HepG2 (cell line): Measurements from ENCODE around the gene ZBED5. TPM values are rescaled to one million over a fixed set of nuclear protein-coding genes. Genes with fewer than 3 reads are reported as not detected.
A peak's percentile ranks its signal among the peaks of the same experiment; 100 is the strongest.

ENCODE experiments used
- CHD4 ChIP-seq: fragments of 200-600 bp; sonication (generic); IDR thresholded peaks from 2 replicates; pipeline ENCODE4 v1.7.0; 2017; ENCODE audit warnings: mild to moderate bottlenecking, low read length, borderline replicate concordance
- MAFF ChIP-seq: IDR thresholded peaks from 2 replicates; pipeline ENCODE4 v1.6.1; 2011; ENCODE audit warnings: low read depth, low read length, improper control_type of control experiment
- NR2F1 ChIP-seq, 2 experiments: fragments of 450-650 bp in 1 of 2; formaldehyde crosslinking in 1 of 2; IDR thresholded peaks; 2 replicates each; pipeline versions ENCODE4 v1.5.0 to v1.6.1; 2016 to 2020; ENCODE audit warnings: mild to moderate bottlenecking in 1 of 2, missing compliant biosample characterization in 1 of 2, missing genetic modification reagents in 1 of 2, moderate library complexity in 1 of 2
- SOX13 ChIP-seq, 3 experiments: fragments of 450-650 bp in 1 of 3; sonication (generic) in 1 of 3; formaldehyde crosslinking in 1 of 3; IDR thresholded peaks in 2 of 3; conservative IDR thresholded peaks in 1 of 3; 2 replicates each; pipeline versions ENCODE4 v1.5.0 to v1.6.1; 2016 to 2020; ENCODE audit warnings: antibody characterized with exemption in 1 of 3, mild to moderate bottlenecking in 1 of 3, missing compliant biosample characterization in 1 of 3, missing genetic modification reagents in 1 of 3, moderate library complexity in 1 of 3
- SRF ChIP-seq: IDR thresholded peaks from 2 replicates; pipeline ENCODE4 v1.6.1; 2011; ENCODE audit warnings: mild to moderate bottlenecking, low read depth, low read length, moderate library complexity
- TMF1 ChIP-seq: sonication (generic); formaldehyde crosslinking; IDR thresholded peaks from 2 replicates; pipeline ENCODE4 v1.8.1; 2022; ENCODE audit warnings: low read depth, missing genetic modification reagents
- polyA plus RNA-seq, 8 experiments: library from polyadenylated mRNA; depleted of rRNA in 3 of 8; stranded (reverse) in 7 of 8; unstranded in 1 of 8; fragments of >200 nt; fragmentation: Illumina TruSeq in 4 of 8; extraction: Trizol in 4 of 8; gene quantifications; 2 replicates each; pipeline versions ENCODE4 v1.2.1 to v1.2.3, GENCODE V29; 2011 to 2016; ENCODE audit warnings: low read depth in 4 of 8, missing spikeins in 1 of 8, mixed read lengths in 1 of 8; ENCODE audit not compliant: insufficient read depth in 1 of 8
- total RNA-seq, 5 experiments: library from RNA; depleted of rRNA; stranded (reverse); fragments of >200 nt; fragmentation: Illumina TruSeq; extraction: Trizol; gene quantifications; 2 replicates each; pipeline ENCODE4 v1.2.3, GENCODE V29; 2016; ENCODE audit warnings: low read depth in 1 of 5
- TF ChIP-seq, protein P1 (sequence below): sonication (generic); formaldehyde crosslinking; IDR thresholded peaks from 2 replicates; pipeline ENCODE4 v1.4.0; 2020; ENCODE audit warnings: mild to moderate bottlenecking, missing genetic modification reagents
- TF ChIP-seq, protein P2 (sequence below): sonication (generic); formaldehyde crosslinking; IDR thresholded peaks from 2 replicates; pipeline ENCODE4 v1.4.0; 2020; ENCODE audit warnings: missing genetic modification reagents
- TF ChIP-seq, protein P3 (sequence below): sonication (generic); formaldehyde crosslinking; IDR thresholded peaks from 2 replicates; pipeline ENCODE4 v1.8.1; 2023; ENCODE audit warnings: mild to moderate bottlenecking, missing genetic modification reagents
- TF ChIP-seq, protein P4 (sequence below): fragments of 450-650 bp; IDR thresholded peaks from 2 replicates; pipeline ENCODE4 v1.6.1; 2017
- TF ChIP-seq, protein P5 (sequence below): sonication (generic); formaldehyde crosslinking; conservative IDR thresholded peaks from 2 replicates; pipeline ENCODE4 v1.4.0; 2020; ENCODE audit warnings: missing genetic modification reagents

Gene ZBED5
- total and polyA plus RNA-seq, 2 of the 13 experiments (the other 11 are each of a cell fraction or from before 2014, with no cell fraction given): 18.2 to 38.6 TPM

DNA sequence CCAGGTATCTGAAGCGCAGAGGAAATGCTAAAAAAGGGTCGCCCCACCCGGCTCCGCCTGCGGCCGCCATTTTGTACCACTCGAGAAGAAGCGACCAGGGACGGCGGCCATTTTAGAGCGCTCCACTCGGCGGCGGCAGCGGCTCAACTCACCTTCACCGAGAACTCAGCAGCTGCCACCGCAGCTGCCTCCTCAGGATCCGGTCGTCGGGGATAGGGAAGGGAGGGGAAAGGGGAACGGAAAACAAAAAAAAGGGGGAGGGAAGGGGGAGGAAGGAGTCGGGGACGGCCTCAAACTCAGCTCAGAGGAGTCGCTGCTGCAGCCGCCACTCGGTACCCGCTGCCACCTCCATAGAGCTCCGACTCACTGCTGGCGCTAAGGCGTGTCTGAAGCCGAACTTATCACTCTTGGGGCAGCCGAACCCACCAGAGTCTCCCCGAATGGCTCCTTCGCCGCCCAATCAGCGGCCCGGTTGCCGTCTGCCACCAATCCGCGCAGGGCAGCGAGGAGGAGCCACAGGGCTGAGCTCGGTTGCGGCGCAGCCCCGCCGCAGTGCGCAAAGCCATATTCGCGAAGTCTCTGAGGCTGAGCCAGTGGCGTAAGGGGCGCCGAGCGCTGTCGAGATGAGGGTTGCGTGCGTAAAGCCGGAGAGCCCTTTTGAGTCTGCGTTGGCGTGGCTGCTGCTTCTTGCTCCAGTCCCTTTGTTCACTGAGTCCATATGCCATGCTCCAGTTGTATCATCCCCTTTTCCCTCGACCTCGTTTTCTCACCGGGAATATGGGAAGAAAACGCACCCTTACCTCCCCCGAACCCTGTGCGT is 49.1 kb downstream of the ZBED5 start, which contains the start of gene EIF4G2 (continued):
- TF ChIP-seq, protein P1, sequence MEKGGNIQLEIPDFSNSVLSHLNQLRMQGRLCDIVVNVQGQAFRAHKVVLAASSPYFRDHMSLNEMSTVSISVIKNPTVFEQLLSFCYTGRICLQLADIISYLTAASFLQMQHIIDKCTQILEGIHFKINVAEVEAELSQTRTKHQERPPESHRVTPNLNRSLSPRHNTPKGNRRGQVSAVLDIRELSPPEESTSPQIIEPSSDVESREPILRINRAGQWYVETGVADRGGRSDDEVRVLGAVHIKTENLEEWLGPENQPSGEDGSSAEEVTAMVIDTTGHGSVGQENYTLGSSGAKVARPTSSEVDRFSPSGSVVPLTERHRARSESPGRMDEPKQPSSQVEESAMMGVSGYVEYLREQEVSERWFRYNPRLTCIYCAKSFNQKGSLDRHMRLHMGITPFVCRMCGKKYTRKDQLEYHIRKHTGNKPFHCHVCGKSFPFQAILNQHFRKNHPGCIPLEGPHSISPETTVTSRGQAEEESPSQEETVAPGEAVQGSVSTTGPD (CRISPR knock-in tag): no peak
- TF ChIP-seq SRF: peak; percentile 59; the same call in 1 of the 2 replicates
- TF ChIP-seq, protein P2, sequence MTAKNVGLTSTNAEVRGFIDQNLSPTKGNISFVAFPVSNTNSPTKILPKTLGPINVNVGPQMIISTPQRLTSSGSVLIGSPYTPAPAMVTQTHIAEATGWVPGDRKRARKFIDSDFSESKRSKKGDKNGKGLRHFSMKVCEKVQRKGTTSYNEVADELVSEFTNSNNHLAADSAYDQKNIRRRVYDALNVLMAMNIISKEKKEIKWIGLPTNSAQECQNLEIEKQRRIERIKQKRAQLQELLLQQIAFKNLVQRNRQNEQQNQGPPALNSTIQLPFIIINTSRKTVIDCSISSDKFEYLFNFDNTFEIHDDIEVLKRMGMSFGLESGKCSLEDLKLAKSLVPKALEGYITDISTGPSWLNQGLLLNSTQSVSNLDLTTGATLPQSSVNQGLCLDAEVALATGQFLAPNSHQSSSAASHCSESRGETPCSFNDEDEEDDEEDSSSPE (CRISPR knock-in tag): peak; percentile 55
- no peak for TF ChIP-seq MAFF
- TF ChIP-seq TMF1 (CRISPR knock-in tag): no peak; the same call in 1 of the 2 replicates
- TF ChIP-seq CHD4: no peak
- TF ChIP-seq, protein P3, sequence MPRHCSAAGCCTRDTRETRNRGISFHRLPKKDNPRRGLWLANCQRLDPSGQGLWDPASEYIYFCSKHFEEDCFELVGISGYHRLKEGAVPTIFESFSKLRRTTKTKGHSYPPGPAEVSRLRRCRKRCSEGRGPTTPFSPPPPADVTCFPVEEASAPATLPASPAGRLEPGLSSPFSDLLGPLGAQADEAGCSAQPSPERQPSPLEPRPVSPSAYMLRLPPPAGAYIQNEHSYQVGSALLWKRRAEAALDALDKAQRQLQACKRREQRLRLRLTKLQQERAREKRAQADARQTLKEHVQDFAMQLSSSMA: peak; percentile 69
- no peak for TF ChIP-seq NR2F1 (CRISPR knock-in tag; IDR thresholded peaks at IDR 0.05)
- no peak for TF ChIP-seq SOX13 (IDR thresholded peaks at IDR 0.05)
- TF ChIP-seq SOX13 (CRISPR knock-in tag; conservative IDR thresholded peaks at IDR 0.05 in 1 of 2, IDR thresholded peaks at IDR 0.05 in 1 of 2): peak in 1 of 2 experiments; percentile 31; a peak in 1 of 4 replicates
- TF ChIP-seq, protein P4, sequence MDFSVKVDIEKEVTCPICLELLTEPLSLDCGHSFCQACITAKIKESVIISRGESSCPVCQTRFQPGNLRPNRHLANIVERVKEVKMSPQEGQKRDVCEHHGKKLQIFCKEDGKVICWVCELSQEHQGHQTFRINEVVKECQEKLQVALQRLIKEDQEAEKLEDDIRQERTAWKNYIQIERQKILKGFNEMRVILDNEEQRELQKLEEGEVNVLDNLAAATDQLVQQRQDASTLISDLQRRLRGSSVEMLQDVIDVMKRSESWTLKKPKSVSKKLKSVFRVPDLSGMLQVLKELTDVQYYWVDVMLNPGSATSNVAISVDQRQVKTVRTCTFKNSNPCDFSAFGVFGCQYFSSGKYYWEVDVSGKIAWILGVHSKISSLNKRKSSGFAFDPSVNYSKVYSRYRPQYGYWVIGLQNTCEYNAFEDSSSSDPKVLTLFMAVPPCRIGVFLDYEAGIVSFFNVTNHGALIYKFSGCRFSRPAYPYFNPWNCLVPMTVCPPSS: no peak
- TF ChIP-seq, protein P5, sequence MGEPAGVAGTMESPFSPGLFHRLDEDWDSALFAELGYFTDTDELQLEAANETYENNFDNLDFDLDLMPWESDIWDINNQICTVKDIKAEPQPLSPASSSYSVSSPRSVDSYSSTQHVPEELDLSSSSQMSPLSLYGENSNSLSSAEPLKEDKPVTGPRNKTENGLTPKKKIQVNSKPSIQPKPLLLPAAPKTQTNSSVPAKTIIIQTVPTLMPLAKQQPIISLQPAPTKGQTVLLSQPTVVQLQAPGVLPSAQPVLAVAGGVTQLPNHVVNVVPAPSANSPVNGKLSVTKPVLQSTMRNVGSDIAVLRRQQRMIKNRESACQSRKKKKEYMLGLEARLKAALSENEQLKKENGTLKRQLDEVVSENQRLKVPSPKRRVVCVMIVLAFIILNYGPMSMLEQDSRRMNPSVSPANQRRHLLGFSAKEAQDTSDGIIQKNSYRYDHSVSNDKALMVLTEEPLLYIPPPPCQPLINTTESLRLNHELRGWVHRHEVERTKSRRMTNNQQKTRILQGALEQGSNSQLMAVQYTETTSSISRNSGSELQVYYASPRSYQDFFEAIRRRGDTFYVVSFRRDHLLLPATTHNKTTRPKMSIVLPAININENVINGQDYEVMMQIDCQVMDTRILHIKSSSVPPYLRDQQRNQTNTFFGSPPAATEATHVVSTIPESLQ (CRISPR knock-in tag): peak; percentile 31; the same call in 1 of the 2 replicates
